HepG2 (cell line): ENCODE results near the gene XRCC2. TPM values are rescaled to one million over a fixed set of nuclear protein-coding genes. Genes with fewer than 3 reads are reported as not detected.

Experiments
- KDM2A ChIP-seq: sonication (generic); formaldehyde crosslinking; IDR thresholded peaks from 2 replicates; pipeline ENCODE4 v1.4.0; 2020; ENCODE audit warnings: low read depth, missing genetic modification reagents, borderline replicate concordance
- NR2F6 ChIP-seq, 2 experiments: IDR thresholded peaks; 2 replicates each; pipeline ENCODE4 v1.6.1; 2016; ENCODE audit warnings: antibody characterized with exemption in 1 of 2, mild to moderate bottlenecking in 1 of 2
- RXRB ChIP-seq: IDR thresholded peaks from 2 replicates; pipeline ENCODE4 v1.6.1; 2016; ENCODE audit warnings: borderline replicate concordance, missing genetic modification reagents, missing compliant biosample characterization
- ZNF510 ChIP-seq: sonication (generic); formaldehyde crosslinking; IDR thresholded peaks from 2 replicates; pipeline ENCODE4 v1.4.0; 2020; ENCODE audit warnings: low read depth, mild to moderate bottlenecking, missing genetic modification reagents
- ZNF644 ChIP-seq: IDR thresholded peaks from 2 replicates; pipeline ENCODE4 v1.6.1; 2016; ENCODE audit warnings: low read depth
- ZNF660 ChIP-seq: sonication (generic); formaldehyde crosslinking; IDR thresholded peaks from 2 replicates; pipeline ENCODE4 v1.5.1; 2020; ENCODE audit warnings: mild to moderate bottlenecking, low read depth, missing genetic modification reagents, borderline replicate concordance
- polyA plus RNA-seq, 8 experiments: library from polyadenylated mRNA; depleted of rRNA in 3 of 8; stranded (reverse) in 7 of 8; unstranded in 1 of 8; fragments of >200 nt; fragmentation: Illumina TruSeq in 4 of 8; extraction: Trizol in 4 of 8; gene quantifications; 2 replicates each; pipeline versions ENCODE4 v1.2.1 to v1.2.3, GENCODE V29; 2011 to 2016; ENCODE audit warnings: low read depth in 4 of 8, missing spikeins in 1 of 8, mixed read lengths in 1 of 8; ENCODE audit not compliant: insufficient read depth in 1 of 8
- total RNA-seq, 5 experiments: library from RNA; depleted of rRNA; stranded (reverse); fragments of >200 nt; fragmentation: Illumina TruSeq; extraction: Trizol; gene quantifications; 2 replicates each; pipeline ENCODE4 v1.2.3, GENCODE V29; 2016; ENCODE audit warnings: low read depth in 1 of 5
- TF ChIP-seq, protein P1 (sequence below), 2 experiments: sonication (generic) in 1 of 2; formaldehyde crosslinking in 1 of 2; IDR thresholded peaks; 2 replicates each; pipeline versions ENCODE4 v1.5.1 to v1.6.1; 2011 to 2020; ENCODE audit warnings: borderline replicate concordance in 1 of 2, low read depth in 1 of 2, low read length in 1 of 2, mild to moderate bottlenecking in 1 of 2, missing genetic modification reagents in 1 of 2, moderate library complexity in 1 of 2
- TF ChIP-seq, protein P2 (sequence below): sonication (generic); formaldehyde crosslinking; IDR thresholded peaks from 2 replicates; pipeline ENCODE4 v1.9.0; 2022; ENCODE audit warnings: missing genetic modification reagents, mild to moderate bottlenecking, borderline replicate concordance
- TF ChIP-seq, protein P3 (sequence below): IDR thresholded peaks from 2 replicates; pipeline ENCODE4 v1.4.0; 2020; ENCODE audit warnings: mild to moderate bottlenecking, missing genetic modification reagents
- TF ChIP-seq, protein P4 (sequence below): IDR thresholded peaks from 2 replicates; pipeline ENCODE4 v1.6.1; 2016; ENCODE audit warnings: low read depth, missing genetic modification reagents, missing compliant biosample characterization
- TF ChIP-seq, protein P5 (sequence below): IDR thresholded peaks from 2 replicates; pipeline ENCODE4 v1.6.1; 2016; ENCODE audit warnings: control low read depth

The XRCC2 gene
- total and polyA plus RNA-seq, 2 of the 13 experiments (the other 11 are each of a cell fraction or from before 2014, with no cell fraction given) = 3.8 to 14.5 TPM

DNA sequence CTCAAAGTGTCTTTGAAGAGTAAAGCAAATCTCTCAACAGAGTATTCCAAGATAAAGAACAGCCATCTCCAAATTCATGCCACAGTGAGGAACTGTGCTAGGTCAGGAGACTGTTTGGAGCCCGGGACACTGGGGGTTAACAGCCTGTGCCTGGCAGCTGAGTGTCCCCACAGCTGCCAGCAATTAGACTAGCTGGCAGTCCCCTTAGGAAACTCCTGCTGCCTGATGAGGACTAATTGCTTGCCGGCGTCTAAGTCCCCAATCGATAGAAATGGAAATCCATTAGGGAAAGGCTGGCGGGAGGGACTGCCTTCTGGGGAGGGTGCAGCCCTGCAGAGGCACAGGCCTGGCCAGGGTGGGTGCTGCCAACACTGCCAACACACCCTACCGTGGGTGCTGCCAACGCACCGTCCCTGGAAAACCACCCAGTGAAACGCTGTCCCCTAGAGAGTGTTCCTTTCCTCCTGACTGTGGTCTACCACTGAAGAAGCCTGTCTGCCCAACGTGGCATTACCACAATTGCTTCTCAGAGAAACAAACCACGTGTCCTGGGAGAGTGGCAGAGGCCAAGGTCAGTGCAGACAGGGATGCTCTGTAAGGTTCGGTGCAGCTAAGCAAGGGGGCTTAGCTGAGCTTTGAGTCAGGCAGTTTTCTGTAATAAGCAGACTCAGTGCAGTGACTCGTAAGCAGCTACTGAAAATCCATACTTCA lies 60.8 kb downstream of the XRCC2 start (continued):
- TF ChIP-seq, protein P1, sequence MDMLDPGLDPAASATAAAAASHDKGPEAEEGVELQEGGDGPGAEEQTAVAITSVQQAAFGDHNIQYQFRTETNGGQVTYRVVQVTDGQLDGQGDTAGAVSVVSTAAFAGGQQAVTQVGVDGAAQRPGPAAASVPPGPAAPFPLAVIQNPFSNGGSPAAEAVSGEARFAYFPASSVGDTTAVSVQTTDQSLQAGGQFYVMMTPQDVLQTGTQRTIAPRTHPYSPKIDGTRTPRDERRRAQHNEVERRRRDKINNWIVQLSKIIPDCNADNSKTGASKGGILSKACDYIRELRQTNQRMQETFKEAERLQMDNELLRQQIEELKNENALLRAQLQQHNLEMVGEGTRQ (IDR thresholded peaks at IDR 0.05; ENCODE audit: low read depth, low read length) = peak; percentile 55; the same call in 1 of the 2 replicates
- TF ChIP-seq, protein P1 (CRISPR knock-in tag; IDR thresholded peaks at IDR 0.05; ENCODE audit: borderline replicate concordance) = peak; percentile 50; the same call in 1 of the 2 replicates
- TF ChIP-seq NR2F6 (IDR thresholded peaks at IDR 0.05) (peak; percentile 65; the same call in 1 of the 2 replicates), NR2F6 (CRISPR knock-in tag; IDR thresholded peaks at IDR 0.05) (peak; percentile 90), ZNF644 (CRISPR knock-in tag) (peak; percentile 42; the same call in 1 of the 2 replicates), RXRB (0 out of 2 replicates have a peak, but pooled peaks have one; percentile 16), ZNF510 (no peak), ZNF660 (CRISPR knock-in tag) (no peak), KDM2A (0 out of 2 replicates have a peak, but pooled peaks have one; percentile 21)
- TF ChIP-seq, protein P2, sequence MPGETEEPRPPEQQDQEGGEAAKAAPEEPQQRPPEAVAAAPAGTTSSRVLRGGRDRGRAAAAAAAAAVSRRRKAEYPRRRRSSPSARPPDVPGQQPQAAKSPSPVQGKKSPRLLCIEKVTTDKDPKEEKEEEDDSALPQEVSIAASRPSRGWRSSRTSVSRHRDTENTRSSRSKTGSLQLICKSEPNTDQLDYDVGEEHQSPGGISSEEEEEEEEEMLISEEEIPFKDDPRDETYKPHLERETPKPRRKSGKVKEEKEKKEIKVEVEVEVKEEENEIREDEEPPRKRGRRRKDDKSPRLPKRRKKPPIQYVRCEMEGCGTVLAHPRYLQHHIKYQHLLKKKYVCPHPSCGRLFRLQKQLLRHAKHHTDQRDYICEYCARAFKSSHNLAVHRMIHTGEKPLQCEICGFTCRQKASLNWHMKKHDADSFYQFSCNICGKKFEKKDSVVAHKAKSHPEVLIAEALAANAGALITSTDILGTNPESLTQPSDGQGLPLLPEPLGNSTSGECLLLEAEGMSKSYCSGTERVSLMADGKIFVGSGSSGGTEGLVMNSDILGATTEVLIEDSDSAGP = peak; percentile 46; the same call in 1 of the 2 replicates
- TF ChIP-seq, protein P3, sequence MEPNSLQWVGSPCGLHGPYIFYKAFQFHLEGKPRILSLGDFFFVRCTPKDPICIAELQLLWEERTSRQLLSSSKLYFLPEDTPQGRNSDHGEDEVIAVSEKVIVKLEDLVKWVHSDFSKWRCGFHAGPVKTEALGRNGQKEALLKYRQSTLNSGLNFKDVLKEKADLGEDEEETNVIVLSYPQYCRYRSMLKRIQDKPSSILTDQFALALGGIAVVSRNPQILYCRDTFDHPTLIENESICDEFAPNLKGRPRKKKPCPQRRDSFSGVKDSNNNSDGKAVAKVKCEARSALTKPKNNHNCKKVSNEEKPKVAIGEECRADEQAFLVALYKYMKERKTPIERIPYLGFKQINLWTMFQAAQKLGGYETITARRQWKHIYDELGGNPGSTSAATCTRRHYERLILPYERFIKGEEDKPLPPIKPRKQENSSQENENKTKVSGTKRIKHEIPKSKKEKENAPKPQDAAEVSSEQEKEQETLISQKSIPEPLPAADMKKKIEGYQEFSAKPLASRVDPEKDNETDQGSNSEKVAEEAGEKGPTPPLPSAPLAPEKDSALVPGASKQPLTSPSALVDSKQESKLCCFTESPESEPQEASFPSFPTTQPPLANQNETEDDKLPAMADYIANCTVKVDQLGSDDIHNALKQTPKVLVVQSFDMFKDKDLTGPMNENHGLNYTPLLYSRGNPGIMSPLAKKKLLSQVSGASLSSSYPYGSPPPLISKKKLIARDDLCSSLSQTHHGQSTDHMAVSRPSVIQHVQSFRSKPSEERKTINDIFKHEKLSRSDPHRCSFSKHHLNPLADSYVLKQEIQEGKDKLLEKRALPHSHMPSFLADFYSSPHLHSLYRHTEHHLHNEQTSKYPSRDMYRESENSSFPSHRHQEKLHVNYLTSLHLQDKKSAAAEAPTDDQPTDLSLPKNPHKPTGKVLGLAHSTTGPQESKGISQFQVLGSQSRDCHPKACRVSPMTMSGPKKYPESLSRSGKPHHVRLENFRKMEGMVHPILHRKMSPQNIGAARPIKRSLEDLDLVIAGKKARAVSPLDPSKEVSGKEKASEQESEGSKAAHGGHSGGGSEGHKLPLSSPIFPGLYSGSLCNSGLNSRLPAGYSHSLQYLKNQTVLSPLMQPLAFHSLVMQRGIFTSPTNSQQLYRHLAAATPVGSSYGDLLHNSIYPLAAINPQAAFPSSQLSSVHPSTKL (CRISPR knock-in tag) = peak; percentile 54
- TF ChIP-seq, protein P4, sequence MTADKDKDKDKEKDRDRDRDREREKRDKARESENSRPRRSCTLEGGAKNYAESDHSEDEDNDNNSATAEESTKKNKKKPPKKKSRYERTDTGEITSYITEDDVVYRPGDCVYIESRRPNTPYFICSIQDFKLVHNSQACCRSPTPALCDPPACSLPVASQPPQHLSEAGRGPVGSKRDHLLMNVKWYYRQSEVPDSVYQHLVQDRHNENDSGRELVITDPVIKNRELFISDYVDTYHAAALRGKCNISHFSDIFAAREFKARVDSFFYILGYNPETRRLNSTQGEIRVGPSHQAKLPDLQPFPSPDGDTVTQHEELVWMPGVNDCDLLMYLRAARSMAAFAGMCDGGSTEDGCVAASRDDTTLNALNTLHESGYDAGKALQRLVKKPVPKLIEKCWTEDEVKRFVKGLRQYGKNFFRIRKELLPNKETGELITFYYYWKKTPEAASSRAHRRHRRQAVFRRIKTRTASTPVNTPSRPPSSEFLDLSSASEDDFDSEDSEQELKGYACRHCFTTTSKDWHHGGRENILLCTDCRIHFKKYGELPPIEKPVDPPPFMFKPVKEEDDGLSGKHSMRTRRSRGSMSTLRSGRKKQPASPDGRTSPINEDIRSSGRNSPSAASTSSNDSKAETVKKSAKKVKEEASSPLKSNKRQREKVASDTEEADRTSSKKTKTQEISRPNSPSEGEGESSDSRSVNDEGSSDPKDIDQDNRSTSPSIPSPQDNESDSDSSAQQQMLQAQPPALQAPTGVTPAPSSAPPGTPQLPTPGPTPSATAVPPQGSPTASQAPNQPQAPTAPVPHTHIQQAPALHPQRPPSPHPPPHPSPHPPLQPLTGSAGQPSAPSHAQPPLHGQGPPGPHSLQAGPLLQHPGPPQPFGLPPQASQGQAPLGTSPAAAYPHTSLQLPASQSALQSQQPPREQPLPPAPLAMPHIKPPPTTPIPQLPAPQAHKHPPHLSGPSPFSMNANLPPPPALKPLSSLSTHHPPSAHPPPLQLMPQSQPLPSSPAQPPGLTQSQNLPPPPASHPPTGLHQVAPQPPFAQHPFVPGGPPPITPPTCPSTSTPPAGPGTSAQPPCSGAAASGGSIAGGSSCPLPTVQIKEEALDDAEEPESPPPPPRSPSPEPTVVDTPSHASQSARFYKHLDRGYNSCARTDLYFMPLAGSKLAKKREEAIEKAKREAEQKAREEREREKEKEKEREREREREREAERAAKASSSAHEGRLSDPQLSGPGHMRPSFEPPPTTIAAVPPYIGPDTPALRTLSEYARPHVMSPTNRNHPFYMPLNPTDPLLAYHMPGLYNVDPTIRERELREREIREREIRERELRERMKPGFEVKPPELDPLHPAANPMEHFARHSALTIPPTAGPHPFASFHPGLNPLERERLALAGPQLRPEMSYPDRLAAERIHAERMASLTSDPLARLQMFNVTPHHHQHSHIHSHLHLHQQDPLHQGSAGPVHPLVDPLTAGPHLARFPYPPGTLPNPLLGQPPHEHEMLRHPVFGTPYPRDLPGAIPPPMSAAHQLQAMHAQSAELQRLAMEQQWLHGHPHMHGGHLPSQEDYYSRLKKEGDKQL (CRISPR knock-in tag) = no peak
- TF ChIP-seq, protein P5, sequence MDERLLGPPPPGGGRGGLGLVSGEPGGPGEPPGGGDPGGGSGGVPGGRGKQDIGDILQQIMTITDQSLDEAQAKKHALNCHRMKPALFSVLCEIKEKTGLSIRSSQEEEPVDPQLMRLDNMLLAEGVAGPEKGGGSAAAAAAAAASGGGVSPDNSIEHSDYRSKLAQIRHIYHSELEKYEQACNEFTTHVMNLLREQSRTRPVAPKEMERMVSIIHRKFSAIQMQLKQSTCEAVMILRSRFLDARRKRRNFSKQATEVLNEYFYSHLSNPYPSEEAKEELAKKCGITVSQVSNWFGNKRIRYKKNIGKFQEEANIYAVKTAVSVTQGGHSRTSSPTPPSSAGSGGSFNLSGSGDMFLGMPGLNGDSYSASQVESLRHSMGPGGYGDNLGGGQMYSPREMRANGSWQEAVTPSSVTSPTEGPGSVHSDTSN (CRISPR knock-in tag) = no peak
